CD4-positive, alpha-beta memory T cell (primary cell): Measurements from ENCODE around the gene MKNK2. TPM values are rescaled to one million over a fixed set of nuclear protein-coding genes. Genes with fewer than 3 reads are reported as not detected.
"Not testable (repeated sequence)": the region's sequence is repeated elsewhere in the genome, so short reads cannot be mapped to it uniquely, and the experiment has no call there.

Source experiments
- CTCF ChIA-PET: fragments of 350-600 bp; sonication (Branson Sonifier 250); formaldehyde crosslinking; loops from one replicate; lab custom pipeline; 2021; ENCODE audit warnings: inconsistent platforms; ENCODE audit not compliant: partially characterized antibody; lab: Charles Lee
- POLR2A ChIA-PET: fragments of 350-600 bp; sonication (Branson Sonifier 250); formaldehyde crosslinking; loops from one replicate; lab custom pipeline; 2021; ENCODE audit not compliant: partially characterized antibody; lab: Charles Lee
- DNase-seq, 5 donors: peaks; one replicate each; pipeline versions ENCODE4 v3.0.0 to v3.0.0-alpha.2; 2020 to 2022; ENCODE audit warnings: mixed read lengths in 1 of 5
- H3K27ac ChIP-seq: one replicate; pipeline ENCODE4 v1.7.0; 2013; ENCODE audit warnings: low read depth, low read length
- H3K27me3 ChIP-seq: 2 replicates; pipeline ENCODE4 v1.7.0; 2013; ENCODE audit warnings: mild to moderate bottlenecking, low read length, moderate library complexity; ENCODE audit not compliant: insufficient read depth
- H3K36me3 ChIP-seq: 2 replicates; pipeline ENCODE4 v1.7.0; 2013; ENCODE audit warnings: mild to moderate bottlenecking, low read length, moderate library complexity; ENCODE audit not compliant: insufficient read depth
- H3K4me1 ChIP-seq: 2 replicates; pipeline ENCODE4 v1.7.0; 2013; ENCODE audit warnings: mild to moderate bottlenecking, low read length, moderate library complexity; ENCODE audit not compliant: insufficient read depth
- H3K4me3 ChIP-seq, 2 donors: one replicate each; pipeline ENCODE4 v1.7.0; 2013; ENCODE audit warnings: low read length in 2 of 2, mild to moderate bottlenecking in 1 of 2
- H3K9me3 ChIP-seq, 2 donors: one replicate each; pipeline ENCODE4 v1.7.0; 2013; ENCODE audit warnings: low read length in 2 of 2, control low read depth in 1 of 2; ENCODE audit not compliant: control insufficient read depth in 1 of 2
- H3K27ac Mint-ChIP-seq, 7 donors: one replicate each; pipeline ENCODE4 v1.8.0; 2020 to 2021; ENCODE audit warnings: mixed read lengths in 7 of 7, mild to moderate bottlenecking in 6 of 7, inconsistent platforms in 3 of 7, moderate library complexity in 3 of 7
- H3K27me3 Mint-ChIP-seq, 2 donors: one replicate each; pipeline ENCODE4 v1.8.0; 2020 to 2021; ENCODE audit warnings: mixed read lengths in 2 of 2
- H3K36me3 Mint-ChIP-seq, 2 donors: one replicate each; pipeline ENCODE4 v1.8.0; 2020 to 2021; ENCODE audit warnings: mixed read lengths in 2 of 2, inconsistent platforms in 1 of 2, mild to moderate bottlenecking in 1 of 2
- H3K4me1 Mint-ChIP-seq, 4 donors: one replicate each; pipeline ENCODE4 v1.8.0; 2020 to 2021; ENCODE audit warnings: mixed read lengths in 4 of 4, mild to moderate bottlenecking in 1 of 4
- H3K4me3 Mint-ChIP-seq, 8 donors: one replicate each; pipeline ENCODE4 v1.8.0; 2020 to 2021; ENCODE audit warnings: mixed read lengths in 8 of 8, mild to moderate bottlenecking in 7 of 8, moderate library complexity in 6 of 8, inconsistent platforms in 3 of 8
- H3K9me3 Mint-ChIP-seq, 8 donors: one replicate each; pipeline ENCODE4 v1.8.0; 2020 to 2021; ENCODE audit warnings: mixed read lengths in 8 of 8, mild to moderate bottlenecking in 5 of 8, inconsistent platforms in 3 of 8, moderate library complexity in 1 of 8
- intact Hi-C: fragments of 100-400 bp; cut with micrococcal nuclease; formaldehyde crosslinking; loops from one replicate; pipeline ENCODE4 v1.15.1; 2023
- polyA plus RNA-seq, 2 donors: library from polyadenylated mRNA; unstranded; fragments of 300-500 nt; fragmentation: Illumina TruSeq; gene quantifications; one replicate each; pipeline ENCODE4 v1.2.3, GENCODE V29; 2021
- total RNA-seq, 2 experiments: library from RNA; stranded (reverse); gene quantifications; one replicate each; pipeline ENCODE4 v1.2.3, GENCODE V29; 2021

Gene MKNK2
- total and polyA plus RNA-seq, 4 experiments from 2014 or later: 24.1 to 195 (median 129) TPM

DNA sequence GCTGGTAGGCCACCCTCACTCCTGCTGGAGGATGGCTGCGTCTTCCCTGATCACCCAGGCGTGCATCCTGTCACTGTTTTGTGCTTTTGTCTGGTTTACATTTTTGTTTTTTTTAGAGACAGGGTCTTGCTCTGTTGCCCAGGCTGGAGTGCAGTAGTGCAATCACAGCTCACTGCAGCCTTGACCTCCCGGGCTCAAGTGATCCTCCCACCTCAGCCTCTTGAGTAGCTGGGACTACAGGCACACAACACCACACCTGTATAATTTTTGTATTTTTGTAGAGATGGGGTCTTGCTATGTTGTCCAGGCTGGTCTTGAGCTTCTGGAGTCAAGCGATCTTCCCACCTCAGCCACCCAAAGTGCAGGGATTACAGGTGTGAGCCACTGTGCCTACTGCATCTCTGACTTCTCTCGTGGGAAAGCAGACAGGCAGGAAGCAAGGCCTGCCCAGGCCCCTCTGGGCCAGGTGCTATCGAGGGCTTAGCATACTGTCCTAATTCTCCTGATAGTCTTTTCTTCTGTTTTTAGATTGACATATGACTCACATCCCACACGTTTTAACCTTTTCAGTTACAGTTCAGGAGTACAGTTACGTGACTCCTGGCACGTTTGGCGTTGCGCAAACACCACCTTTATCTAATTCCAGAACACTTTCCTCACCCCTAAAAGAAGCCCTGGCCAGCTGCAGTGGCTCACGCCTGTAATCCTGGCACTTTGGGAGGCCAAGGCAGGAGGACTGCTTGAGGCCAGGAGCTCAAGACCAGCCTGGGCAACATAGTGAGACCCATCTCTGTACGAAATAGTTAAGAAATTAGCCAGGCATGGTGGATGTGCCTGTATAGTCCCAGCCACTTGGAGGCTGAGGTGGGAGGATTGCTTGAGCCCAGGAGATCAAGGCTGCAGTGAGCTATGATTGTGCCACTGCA lies 35.9 kb upstream of the MKNK2 start:
- Histone ChIP-seq H3K4me3 (peak overlapping the region in 1 of 2 donors; percentile 35), H3K27ac (peak overlapping the region; percentile 54), H3K4me1 (peaks cover 70% of the 10 kb centered on the region)
- H3K36me3 ChIP-seq, DNase-seq, H3K9me3 ChIP-seq, H3K9me3 Mint-ChIP-seq, H3K27me3 ChIP-seq, intact Hi-C loops, H3K27me3 Mint-ChIP-seq: not testable (repeated sequence)
- ChIA-PET POLR2A (interaction anchor here (0.6 to 8.8 kb wide), 14 partner anchors 8 to 1254 kb away, joined by 3 to 323 read pairs (median 4); partner anchors contain the start of genes IZUMO4 and MOB3A), CTCF (interaction anchor here (0.8 to 2.2 kb wide), 6 partner anchors 8 to 68 kb away, joined by 3 to 10 read pairs (median 4); partner anchors contain the start of gene MOB3A)
- Mint-ChIP-seq H3K4me3 (peak overlapping the region; percentile 48 to 86 (median 78)), H3K4me1 (peaks cover 47 to 80% (median 63%) of the 10 kb centered on the region in 4 donors), H3K36me3 (peaks cover 13 to 43% of the 10 kb centered on the region in 2 donors), H3K27ac (peak overlapping the region; percentile 92 to 98 (median 96))

DNA sequence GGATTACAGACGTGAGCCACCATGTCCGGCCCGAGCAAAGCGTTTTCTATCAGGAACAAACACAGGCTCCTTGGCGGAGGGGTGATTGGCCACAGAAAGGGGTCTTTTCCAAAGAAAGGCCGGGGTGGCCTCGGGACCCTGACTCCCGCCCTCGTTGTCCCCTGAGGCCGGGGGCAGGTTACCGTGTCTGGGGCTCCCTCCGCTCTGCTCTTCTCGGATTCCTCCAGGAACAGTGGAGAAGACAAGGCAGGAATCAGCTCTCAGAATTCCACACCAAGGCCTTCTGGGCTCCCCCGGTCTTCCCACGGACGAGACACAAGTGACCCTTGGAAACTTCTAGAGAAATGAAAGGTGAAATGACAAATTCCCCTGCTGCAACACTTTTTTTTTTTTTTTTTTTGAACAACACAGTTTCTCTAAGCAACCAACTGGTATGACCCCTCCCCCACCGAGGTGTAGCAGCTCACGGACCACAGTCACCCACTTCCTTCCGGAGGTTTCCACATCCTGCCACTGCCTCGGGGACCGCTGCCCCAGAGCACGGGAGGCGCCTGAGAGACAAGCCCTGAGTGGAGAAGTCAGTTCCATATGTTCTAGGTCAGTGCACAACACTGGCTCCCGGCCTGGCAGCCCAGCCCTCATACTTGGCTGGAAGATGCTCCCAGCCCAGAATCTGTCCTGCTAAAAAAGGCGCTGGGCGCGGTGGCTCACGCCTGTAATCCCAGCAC lies 34.1 kb upstream of the MKNK2 start:
- DNase-seq: peak; percentile 96 to 97 (median 97)
- ChIA-PET CTCF (interaction anchor here (0.7 to 4.6 kb wide), 5 partner anchors 10 to 73 kb away, joined by 3 to 35 read pairs (median 5); partner anchors contain the start of gene MOB3A), POLR2A (interaction anchor here (0.6 to 8.8 kb wide), 23 partner anchors 9 to 391 kb away, joined by 3 to 323 read pairs (median 6); partner anchors contain the start of genes AP3D1, BTBD2, GADD45B and IZUMO4)
- peak overlapping the region; percentile 97 to 100 (median 99) for H3K27ac Mint-ChIP-seq
- peaks cover 19 to 48% of the 10 kb centered on the region in 2 donors for H3K36me3 Mint-ChIP-seq
- peaks cover 0 to 2% of the 10 kb centered on the region in 2 donors for H3K27me3 Mint-ChIP-seq
- Histone ChIP-seq H3K4me1 (peaks cover 75% of the 10 kb centered on the region), H3K27ac (peak overlapping the region; percentile 93), H3K27me3 (no peaks in the 10 kb centered on the region), H3K36me3 (peaks cover 5% of the 10 kb centered on the region), H3K4me3 (peak overlapping the region; percentile 80 to 97), H3K9me3 (no peaks in the 10 kb centered on the region)
- peaks cover 0 to 4% (median 0%) of the 10 kb centered on the region in 8 donors for H3K9me3 Mint-ChIP-seq
- H3K4me1 Mint-ChIP-seq: peaks cover 45 to 85% (median 66%) of the 10 kb centered on the region in 4 donors
- H3K4me3 Mint-ChIP-seq: peak overlapping the region; percentile 97 to 100 (median 99)
- intact Hi-C loops: loop anchor here (1.0 to 2.0 kb wide), 3 partner anchors 11 to 34 kb away; partner anchors contain the start of genes IZUMO4, MKNK2 and MOB3A

DNA sequence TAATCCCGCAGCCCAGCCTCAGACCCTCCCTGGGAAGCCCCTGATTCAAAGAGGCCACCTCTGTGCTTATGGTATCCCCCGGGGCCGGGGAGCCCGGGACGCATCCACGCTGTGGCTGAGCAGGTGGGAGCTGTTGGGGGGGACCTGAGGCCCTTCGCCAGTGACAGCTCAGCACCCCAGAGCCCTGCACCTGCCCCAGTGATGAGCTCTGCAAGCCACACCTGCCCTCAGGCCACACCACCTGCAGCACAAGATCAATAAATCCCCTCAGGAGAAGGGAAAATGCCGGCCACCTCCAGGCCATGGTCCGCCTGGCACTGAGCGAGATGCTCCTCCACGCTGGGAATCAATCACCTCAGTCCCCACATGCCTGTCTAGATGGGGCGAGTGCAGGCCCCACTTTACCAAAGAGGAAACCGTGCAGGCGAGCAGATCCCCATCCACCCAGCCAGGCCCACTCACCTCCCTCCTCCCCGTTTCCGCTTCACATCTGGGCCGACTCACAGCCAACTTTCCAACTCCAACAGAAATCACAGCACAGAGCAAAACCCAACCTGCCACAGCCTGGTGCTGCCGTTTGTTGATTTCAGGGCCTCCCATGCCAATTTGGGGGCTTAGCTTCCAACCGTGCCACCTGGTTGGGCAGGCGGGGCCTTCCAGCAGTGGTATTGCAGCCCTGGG lies 32.3 kb upstream of the MKNK2 start:
- ChIA-PET CTCF (interaction anchor here (0.8 to 4.6 kb wide), 11 partner anchors 10 to 186 kb away, joined by 3 to 40 read pairs (median 3); partner anchors contain the start of genes IZUMO4 and MOB3A), POLR2A (interaction anchor here (0.6 to 8.8 kb wide), 23 partner anchors 10 to 969 kb away, joined by 3 to 323 read pairs (median 6); partner anchors contain the start of genes AP3D1, BTBD2, GADD45B and IZUMO4)
- peak overlapping the region; percentile 93 for H3K27ac ChIP-seq
- peaks cover 0 to 2% of the 10 kb centered on the region in 2 donors for H3K27me3 Mint-ChIP-seq
- intact Hi-C loops: loop anchor here (2.0 kb wide), 1 partner anchor 41 kb away; no protein-coding TSS in a partner anchor
- H3K4me1 ChIP-seq: peaks cover 71% of the 10 kb centered on the region
- H3K36me3 ChIP-seq: peaks cover 19% of the 10 kb centered on the region
- H3K27me3 ChIP-seq: no peaks in the 10 kb centered on the region
- peak overlapping the region; percentile 80 to 97 for H3K4me3 ChIP-seq
- H3K27ac Mint-ChIP-seq: peak overlapping the region; percentile 97 to 100 (median 99)
- H3K4me1 Mint-ChIP-seq: peaks cover 35 to 80% (median 61%) of the 10 kb centered on the region in 4 donors
- H3K9me3 ChIP-seq: no peaks in the 10 kb centered on the region
- peak; percentile 74 to 86 (median 77) for DNase-seq
- H3K9me3 Mint-ChIP-seq: peaks cover 0 to 4% (median 0%) of the 10 kb centered on the region in 8 donors
- peaks cover 26 to 62% of the 10 kb centered on the region in 2 donors for H3K36me3 Mint-ChIP-seq
- H3K4me3 Mint-ChIP-seq: peak overlapping the region; percentile 97 to 100 (median 99)

DNA sequence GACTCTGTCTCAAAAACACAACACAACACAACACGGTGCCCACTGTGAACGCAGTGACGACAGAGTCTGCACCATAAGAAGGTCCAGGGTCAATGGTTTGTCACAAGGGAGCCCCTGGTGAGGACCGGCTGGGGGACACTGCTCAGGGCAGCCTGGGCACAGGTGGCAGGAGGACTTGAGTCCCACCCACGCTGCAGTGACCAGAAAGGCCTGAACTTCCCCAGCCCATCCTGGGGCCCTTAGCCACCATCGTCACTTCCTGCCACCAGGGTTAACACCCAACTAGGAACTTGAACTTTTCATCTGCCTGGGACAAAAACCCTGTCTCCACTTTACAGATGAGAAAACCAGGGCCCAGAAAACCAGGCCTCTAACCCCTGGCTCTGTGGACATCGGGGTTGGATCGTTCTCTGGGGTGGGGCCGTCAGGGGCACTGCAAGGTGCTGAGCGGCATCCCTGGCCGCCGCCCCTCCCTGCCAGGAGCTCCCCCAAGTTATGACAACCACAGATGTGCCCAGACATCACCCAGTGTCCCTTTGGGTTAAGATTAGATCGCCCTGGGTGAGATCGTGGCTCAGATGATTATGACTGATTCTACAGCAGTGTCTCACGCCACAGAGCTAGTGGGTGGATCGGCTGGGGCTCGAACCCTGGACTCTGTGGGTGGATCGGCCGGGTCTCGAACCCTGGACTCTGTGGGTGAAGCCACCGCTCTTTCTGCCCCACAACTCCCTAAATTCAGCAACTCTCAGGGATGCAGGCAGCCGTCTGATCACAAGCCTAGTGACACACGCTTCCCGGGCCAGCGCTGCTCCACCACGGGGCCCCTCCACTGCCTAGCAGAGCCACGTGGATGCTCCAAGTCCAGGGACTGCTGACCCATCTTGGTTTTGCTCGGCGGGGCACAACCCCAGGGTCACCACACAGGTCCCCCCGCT lies 31.1 kb upstream of the MKNK2 start:
- Histone ChIP-seq H3K4me1 (peaks cover 60% of the 10 kb centered on the region), H3K36me3 (peaks cover 31% of the 10 kb centered on the region), H3K27me3 (no peaks in the 10 kb centered on the region), H3K9me3 (no peaks in the 10 kb centered on the region), H3K4me3 (peak overlapping the region; percentile 80 to 97), H3K27ac (peak overlapping the region; percentile 93)
- peak; percentile 62 to 85 (median 71) for DNase-seq
- intact Hi-C loops: loop anchor here (2.0 kb wide), 1 partner anchor 39 kb away; no protein-coding TSS in a partner anchor
- ChIA-PET POLR2A (interaction anchor here (0.6 to 8.8 kb wide), 12 partner anchors 9 to 185 kb away, joined by 3 to 323 read pairs (median 18); partner anchors contain the start of genes IZUMO4 and MOB3A), CTCF (interaction anchor here (1.3 to 4.6 kb wide), 5 partner anchors 12 to 184 kb away, joined by 3 to 40 read pairs (median 11); partner anchors contain the start of genes IZUMO4 and MOB3A)
- H3K9me3 Mint-ChIP-seq: peaks cover 0 to 4% (median 0%) of the 10 kb centered on the region in 8 donors
- H3K36me3 Mint-ChIP-seq: peaks cover 26 to 72% of the 10 kb centered on the region in 2 donors
- peak overlapping the region; percentile 97 to 100 (median 99) for H3K4me3 Mint-ChIP-seq
- H3K4me1 Mint-ChIP-seq: peaks cover 26 to 76% (median 53%) of the 10 kb centered on the region in 4 donors
- H3K27me3 Mint-ChIP-seq: peaks cover 0 to 2% of the 10 kb centered on the region in 2 donors
- H3K27ac Mint-ChIP-seq: peak overlapping the region; percentile 97 to 100 (median 99)

DNA sequence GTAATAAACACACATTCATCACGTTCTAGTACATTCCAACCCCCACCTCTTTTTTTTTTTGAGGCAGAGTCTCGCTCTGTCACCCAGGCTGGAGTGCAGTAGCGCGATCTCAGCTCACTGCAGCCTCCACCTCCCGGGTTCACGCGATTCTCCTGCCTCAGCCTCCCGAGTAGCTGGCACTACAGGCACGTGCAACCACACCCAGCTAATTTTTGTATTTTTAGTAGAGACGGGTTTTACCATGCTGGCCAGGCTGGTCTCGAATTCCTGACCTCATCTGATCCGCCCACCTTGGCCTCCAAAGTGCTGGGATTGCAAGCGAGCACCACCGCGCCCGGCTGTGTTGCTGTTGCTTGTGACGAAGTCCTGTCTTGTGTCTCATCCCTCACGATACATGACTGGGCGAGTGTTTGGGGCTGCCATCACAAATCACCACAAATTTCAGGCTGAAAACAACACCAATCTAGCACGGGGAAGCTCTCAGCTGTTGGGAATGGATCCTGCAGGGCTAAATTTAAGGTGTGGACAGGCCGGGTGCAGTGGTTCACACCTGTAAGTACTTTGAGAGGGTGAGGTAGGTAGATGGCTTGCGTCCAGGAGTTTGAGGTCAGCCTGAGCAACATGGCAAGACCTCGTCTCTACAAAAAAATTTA lies 29.4 kb upstream of the MKNK2 start:
- peaks cover 26 to 78% of the 10 kb centered on the region in 2 donors for H3K36me3 Mint-ChIP-seq
- no peaks in the 10 kb centered on the region for H3K27me3 ChIP-seq
- peaks cover 0 to 4% (median 0%) of the 10 kb centered on the region in 8 donors for H3K9me3 Mint-ChIP-seq
- peak overlapping the region in 1 of 2 donors; percentile 21 for H3K4me3 ChIP-seq
- no peaks in the 10 kb centered on the region for H3K9me3 ChIP-seq
- ChIA-PET CTCF (interaction anchor here (1.3 to 1.9 kb wide), 2 partner anchors 10 to 14 kb away, joined by 4 to 7 read pairs; no protein-coding TSS in a partner anchor), POLR2A (interaction anchor here (0.6 to 8.8 kb wide), 7 partner anchors 11 to 214 kb away, joined by 3 to 323 read pairs (median 3); partner anchors contain the start of genes DOT1L, IZUMO4, MKNK2 and MOB3A)
- peak overlapping the region; percentile 97 to 100 (median 99) for H3K27ac Mint-ChIP-seq
- peak overlapping the region; percentile 72 to 100 (median 90) for H3K4me3 Mint-ChIP-seq
- peaks cover 0 to 2% of the 10 kb centered on the region in 2 donors for H3K27me3 Mint-ChIP-seq
- peaks cover 18 to 60% (median 42%) of the 10 kb centered on the region in 4 donors for H3K4me1 Mint-ChIP-seq
- H3K36me3 ChIP-seq: peaks cover 40% of the 10 kb centered on the region
- H3K4me1 ChIP-seq: peaks cover 46% of the 10 kb centered on the region
- peak overlapping the region; percentile 93 for H3K27ac ChIP-seq
- intact Hi-C loops: no loop called here
- no peak for DNase-seq
